ENCODE measurements around the gene MAP3K12.
A peak's percentile ranks its signal among the peaks of the same experiment; 100 is the strongest.

MAP3K12 gene

DNA sequence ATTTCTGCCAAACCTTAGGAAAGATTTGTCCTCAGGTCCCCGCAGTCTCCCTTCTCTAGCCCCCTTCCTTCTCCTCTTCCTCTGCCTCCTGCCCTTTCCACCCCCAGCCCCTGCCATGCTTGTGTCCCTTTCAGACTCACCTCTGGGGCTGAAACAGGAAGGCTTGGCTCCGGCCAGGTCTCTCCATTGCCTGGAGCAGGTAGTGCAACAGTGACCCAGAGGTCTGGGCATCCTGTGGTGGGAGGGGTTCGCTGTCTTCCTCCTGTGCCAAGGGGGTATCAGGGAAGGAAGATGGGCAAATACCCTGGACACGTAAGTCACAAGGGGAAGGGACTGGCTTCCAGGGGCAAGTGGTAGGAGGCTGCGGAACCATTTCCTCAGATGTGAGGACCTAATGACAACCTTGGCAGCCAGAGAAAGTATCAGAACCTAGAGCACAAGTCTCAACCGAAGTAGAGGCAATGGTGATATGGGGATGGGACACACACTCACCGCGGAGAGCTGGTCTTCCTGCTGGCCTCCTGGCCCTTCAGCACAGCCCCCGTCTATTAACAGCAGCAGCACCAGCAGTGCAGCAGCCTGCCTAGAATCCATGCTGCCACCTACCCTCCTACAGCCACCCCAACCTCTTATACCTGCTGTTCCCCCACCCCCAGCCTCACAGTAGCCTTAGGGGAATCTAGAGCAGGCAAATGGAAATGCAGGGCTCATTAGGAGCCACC, 7.8 kb upstream of the MAP3K12 start, which contains the start of gene NPFF:
TSS of gene NPFF (minus strand) at position 604 of the 722 bp plus-strand sequence. CDS start at position 594, 10 bp downstream.
- no peak for DNase-seq

DNA sequence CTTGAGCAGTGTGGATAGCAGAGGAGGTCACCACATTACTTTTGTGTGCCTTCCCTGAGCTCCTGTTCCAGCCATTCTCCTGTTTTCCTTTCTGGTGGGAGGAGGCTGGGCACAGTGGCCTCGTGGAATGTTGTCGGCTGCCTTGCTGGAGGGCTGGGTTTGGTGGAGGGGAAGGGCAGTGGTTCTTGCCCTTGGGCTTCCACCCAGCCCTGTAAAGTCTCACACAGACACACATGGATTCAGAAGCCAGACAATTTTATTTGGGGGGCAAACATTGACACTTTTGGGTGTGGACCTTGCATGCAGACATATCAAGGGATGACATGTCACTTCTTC, 7.2 kb upstream of the MAP3K12 start:
- no peak for DNase-seq

DNA sequence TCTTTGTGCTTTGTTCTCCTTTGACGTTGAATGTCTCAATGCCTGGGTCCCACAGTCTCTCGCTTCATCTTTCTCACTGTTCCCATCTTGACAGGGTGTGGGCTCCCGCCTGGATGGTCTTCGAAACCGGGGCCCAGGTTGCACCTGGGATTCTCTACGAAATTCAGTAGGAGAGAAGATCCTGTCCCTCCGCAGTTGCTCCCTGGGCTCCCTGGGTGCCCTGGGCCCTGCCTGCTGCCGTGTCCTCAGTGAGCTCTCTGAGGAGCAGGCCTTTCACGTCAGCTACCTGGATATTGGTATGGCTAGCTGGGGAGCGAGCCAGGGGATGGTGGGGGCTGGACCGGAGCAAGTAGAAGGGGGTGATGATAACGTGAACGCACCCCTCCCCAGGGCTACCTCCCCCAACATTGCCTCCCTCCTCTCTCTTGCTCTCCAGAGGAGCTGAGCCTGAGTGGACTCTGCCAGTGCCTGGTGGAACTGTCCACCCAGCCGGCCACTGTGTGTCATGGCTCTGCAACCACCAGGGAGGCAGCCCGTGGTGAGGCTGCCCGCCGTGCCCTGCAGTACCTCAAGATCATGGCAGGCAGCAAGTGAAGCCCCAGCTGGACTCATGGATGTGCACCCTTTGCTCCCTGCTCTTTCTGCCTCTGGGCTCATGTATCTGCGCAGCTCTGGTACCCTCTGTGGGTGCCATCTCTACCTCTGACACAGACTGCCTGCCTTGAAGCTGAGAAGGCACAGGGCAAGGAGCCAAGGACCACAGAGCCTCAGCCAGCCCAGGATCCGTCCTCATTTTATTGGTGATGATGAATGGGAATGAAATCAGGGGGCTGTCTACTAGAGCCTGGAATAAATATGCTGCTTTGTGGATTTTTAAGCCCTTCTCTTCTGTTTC, 6.5 kb upstream of the MAP3K12 start:
- DNase-seq, result no peak

DNA sequence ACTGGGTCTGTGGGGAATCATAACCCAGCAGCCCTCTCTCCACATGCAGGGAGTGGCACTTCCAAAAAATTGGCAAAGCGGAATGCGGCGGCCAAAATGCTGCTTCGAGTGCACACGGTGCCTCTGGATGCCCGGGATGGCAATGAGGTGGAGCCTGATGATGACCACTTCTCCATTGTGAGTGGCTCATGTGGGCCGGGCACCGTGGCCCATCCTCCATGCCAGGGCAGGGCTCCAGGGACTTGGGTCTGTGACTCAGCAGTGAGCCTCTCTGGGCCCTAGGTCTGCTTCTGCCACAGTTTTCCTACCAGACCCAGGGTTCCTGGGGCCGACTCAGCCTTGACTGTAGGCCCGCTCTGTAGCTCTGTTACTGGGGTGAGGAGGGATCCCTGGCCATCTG, 5.8 kb upstream of the MAP3K12 start:
- peak; percentile 44 to 66 (median 54) for DNase-seq

DNA sequence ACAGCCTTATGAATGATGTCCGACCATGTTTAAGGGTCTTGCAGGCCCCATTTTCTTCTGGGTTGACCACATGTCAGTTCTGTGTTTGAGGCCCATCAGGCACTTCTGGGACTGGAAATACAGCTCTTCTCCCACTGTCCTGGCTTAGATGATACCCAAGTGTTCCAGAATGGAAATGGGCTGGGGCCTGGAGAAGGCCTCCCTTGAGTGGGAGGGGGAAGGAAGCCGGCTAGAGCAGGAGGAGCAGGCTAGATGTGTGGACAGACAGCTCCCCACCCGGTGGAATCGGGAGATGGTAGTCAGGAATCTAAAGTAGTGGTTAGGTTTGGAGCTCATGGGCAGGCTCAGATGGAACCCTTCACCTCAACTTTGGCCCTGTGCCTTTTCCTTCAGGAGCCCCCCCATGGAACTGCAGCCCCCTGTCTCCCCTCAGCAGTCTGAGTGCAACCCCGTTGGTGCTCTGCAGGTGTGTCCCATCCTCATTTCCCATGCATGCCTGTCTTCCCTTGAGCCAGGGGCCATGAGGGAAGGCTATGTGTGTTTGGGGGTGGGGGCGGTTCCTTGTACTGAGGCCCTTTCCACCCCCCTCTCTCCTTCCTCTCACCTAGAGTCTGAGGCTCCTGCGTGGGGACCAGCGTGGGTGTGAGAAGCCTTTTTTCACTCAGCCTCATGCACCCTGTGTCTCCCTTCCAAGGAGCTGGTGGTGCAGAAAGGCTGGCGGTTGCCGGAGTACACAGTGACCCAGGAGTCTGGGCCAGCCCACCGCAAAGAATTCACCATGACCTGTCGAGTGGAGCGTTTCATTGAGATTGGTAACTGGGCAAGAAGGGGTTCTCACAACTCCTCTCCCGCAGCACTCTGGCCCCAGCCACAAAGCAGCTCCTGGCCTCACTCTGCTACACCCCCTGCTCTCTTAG, 5.0 kb upstream of the MAP3K12 start:
- DNase-seq, result no peak

DNA sequence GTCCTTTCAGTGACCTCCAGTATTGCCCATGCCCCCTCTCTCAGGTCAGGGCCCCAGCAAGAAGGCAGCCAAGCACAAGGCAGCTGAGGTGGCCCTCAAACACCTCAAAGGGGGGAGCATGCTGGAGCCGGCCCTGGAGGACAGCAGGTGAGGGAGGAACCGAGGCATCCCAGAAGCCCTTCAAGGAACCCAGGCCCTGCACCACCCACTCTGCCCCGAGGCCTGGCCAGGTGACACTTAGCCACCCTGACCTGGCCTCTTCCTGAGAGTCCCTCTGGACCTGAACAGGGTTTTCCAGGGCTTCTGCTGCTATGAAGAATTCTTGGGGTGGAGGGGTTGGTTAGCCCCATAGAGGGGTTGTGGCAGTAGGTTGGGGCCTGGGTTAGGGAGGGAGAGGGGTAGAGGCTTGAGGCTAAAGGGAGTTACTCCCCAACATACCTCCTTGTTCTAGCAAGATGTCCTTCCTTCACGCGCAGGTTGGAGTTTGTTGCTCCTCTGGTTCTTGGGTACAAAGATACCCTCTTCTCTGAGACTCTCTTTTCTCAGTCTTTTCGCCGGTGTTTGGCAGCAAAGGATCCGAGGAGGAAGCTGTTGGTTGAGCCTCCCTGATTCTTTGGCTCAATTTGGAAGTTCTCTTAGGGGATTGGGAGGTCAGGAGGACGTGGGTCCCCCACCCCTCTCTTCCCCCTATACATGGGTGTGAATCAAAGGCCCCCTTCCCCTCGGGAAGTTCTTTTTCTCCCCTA, 3.9 kb upstream of the MAP3K12 start:
- no peak for DNase-seq

DNA sequence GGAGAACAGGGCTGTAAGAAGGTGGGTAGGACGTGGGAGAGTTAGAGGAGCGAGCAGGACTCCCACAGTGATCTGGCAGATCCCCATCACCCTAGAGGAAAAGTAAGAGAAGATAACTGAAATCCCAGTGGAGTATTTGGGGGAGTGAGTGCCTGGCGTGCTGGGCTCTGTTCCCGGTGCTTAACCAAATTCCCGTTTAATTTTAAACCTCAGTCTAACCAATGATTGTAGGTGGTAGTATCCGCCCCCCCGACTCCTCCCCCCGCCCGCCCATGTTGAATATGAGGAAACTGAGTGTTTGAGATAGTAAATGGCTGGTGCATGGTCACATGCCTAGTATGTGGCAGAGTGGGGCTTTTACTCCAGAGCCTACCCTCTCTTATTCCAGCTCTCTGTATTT, 3.1 kb upstream of the MAP3K12 start:
- peak in 1 of 3 donors; percentile 23 for DNase-seq

DNA sequence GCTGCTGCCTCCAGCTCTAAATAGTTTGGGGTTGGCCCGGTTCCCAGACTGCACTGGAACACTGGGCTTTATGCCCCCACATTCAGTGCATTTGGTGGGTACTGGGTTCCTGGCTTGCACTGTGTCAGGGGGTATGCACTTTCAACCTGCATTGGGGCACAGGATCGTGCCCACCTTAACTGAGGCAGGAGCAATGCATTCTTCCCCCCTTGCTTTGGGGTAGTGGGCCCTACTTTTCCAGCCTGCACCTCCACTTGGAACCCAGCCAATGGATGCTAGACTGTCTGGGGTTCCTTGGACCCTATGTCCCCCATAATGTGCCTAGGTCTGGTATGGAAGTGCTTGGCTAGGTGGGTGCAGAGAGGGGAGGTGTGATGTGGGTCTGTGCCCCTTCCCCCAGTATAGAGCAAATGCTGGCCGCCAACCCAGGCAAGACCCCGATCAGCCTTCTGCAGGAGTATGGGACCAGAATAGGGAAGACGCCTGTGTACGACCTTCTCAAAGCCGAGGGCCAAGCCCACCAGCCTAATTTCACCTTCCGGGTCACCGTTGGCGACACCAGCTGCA, 2.4 kb upstream of the MAP3K12 start:
- DNase-seq, result no peak

DNA sequence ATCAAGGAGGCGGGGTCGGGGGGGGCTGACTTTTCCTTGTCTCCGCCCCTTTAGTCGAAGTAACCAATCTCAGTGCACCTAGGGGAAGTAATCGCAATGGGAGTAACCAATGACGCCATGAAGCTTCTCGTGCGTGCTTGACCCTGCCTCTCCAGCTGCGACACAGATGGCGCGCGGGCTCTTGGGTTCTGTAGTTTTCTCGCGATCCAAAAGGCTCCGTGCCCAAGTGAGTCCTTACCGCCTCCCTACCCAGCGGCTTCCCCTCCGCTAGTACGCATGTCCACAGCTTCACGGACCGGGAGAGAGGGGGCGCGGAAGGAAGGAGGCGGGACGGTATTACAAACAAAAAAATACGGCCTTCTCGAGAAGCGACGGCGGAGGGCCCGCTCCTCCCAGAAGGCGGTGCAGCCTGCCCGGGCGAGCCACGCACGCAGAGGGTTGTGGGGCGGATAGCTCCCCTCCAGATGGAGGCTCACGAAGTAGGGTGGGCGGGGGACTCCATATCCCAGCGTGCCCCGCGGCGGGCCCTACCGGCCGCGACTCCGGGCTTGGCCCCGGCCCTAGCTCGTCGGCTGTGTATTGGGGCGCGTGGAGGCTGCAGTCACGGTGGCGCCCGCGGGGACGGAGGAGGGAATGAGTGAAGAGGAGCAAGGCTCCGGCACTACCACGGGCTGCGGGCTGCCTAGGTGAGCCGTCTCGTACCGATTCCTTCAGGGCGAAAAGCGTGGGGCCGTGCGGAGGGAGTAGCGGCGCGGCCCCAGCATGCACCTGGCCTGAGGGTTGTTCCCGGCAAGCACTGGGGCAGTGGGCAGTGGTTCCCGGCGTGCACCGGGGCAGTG, 1.7 kb upstream of the MAP3K12 start, which contains the start of gene TARBP2:
TSS of gene TARBP2 (plus strand) at position 508 of the 839 bp plus-strand sequence. CDS start at position 634, 126 bp downstream.
- peak; percentile 98 to 100 (median 99) for DNase-seq

DNA sequence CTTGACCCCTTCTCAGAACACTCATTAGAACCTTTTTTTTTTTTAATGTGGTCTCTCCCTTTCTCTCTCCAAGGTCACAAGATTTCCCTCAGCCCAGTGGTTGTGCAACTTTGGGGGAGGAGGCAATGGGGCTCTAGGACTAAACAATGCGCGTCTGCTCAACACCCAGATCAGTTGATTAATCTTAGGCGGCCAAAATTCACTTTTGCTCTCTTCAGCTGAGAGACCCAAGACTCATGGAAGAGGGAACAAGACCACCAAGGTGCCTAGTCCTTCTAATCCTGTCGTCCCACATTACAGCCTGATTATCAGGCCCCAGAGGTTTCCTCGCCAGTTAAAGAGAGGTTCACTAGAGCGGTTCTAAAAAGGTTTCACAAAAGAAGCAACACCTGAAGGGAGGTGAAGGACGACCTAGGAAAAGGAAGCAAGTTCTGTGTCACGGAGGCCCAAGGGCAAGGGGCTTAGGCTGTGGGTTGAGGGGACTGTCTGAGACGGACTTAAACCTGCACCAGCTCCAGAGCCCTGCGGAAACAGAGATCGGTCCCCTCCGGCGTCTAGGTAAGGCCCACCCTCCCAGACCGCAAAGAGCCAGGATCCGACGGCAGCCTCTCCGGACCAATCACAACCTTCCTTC, 1.0 kb upstream of the MAP3K12 start:
- peak; percentile 77 to 81 (median 80) for DNase-seq

DNA sequence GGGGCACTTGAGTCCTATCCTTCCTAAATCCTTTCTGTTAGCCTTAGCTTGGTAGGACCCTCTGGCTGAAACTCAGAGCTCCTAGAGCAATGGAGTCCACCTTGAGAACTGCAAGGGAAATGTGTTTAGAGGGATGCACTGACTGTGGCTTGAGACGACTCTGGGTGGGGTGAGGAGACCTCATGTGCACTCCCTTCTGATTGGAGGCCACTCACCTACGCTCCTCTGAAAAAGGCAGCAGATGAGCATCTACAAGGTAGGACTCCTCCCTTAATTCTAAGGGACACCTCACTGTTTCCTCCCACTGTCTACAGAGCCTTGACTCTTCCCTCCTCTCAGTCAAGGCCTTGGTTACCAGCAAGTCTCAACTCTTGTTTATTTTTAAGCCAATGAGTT, 1.0 kb downstream of the MAP3K12 start:
- DNase-seq, result no peak

DNA sequence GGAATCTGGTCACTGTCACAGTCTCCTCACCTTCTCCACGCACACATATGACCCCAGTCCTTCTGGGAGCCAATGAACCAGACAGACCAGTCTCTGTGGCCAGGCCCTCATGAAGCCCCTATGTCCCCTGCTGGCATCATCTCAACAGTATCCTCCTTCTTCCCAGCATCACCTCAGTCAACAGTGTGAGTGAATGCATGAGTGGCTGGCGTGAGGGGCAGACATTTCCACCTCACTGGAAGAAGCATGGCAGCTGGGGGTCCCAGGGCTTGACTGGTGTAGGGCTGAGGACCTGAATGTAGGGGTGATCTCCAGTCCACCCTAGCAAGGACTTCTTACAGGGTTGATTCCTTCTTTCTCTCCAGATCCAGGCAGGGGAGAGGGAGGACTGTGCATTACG, 1.8 kb downstream of the MAP3K12 start:
- DNase-seq, result no peak

DNA sequence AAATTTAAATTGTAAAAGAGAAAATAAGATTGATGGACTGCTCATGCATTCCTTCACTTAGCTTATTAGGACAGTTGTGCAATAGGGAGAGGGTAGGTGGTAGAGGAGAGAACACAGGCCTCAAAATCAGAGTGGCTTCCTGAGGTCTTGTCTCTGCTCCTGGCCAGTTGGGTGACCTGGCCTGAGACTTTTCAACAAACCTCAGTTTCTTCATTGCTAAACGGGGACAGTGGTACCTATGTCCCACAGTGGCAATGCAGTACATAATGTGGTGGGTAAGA, 2.6 kb downstream of the MAP3K12 start:
- DNase-seq, result no peak

DNA sequence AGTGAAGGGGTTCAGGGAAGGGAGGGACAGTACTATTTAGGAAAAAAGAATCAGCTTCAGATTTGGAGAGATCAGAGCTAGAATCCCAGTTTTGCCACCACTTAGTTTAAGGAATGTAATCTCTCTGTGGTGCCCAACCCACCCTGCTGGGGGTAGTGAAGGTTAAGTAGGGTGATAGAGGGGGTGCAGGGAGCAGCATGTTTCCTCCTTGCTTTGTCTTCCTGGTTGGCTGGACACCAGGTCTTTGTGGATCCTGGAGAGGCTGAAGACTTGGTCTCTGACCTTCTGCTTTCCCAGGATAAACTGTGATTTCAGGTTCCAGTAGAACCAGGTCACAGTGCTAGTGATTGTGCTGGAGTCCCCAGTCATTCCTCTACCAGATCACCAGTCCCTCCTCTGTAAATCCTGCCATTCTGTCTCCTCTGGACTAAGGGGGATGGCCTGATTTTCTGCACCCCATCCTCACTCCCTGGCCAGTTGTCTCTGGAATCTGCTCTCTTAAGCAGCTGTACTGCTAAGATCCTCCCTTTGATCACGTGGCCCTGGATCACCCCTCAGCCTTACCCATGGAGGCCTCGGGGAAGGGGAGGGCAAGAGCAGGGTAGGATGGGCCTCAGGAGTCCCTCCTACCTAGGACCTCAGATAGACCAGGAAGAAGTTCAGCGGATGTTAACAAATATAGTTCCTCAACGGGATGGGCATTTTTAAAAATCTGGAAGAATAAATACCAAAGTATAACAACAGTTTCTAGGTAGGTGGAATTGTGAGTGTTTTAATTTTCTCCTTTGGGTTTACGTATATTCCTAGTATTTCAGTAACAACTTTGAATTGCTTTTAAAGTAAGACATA, 3.1 kb downstream of the MAP3K12 start:
- DNase-seq, result peak; percentile 55 to 70 (median 59)

DNA sequence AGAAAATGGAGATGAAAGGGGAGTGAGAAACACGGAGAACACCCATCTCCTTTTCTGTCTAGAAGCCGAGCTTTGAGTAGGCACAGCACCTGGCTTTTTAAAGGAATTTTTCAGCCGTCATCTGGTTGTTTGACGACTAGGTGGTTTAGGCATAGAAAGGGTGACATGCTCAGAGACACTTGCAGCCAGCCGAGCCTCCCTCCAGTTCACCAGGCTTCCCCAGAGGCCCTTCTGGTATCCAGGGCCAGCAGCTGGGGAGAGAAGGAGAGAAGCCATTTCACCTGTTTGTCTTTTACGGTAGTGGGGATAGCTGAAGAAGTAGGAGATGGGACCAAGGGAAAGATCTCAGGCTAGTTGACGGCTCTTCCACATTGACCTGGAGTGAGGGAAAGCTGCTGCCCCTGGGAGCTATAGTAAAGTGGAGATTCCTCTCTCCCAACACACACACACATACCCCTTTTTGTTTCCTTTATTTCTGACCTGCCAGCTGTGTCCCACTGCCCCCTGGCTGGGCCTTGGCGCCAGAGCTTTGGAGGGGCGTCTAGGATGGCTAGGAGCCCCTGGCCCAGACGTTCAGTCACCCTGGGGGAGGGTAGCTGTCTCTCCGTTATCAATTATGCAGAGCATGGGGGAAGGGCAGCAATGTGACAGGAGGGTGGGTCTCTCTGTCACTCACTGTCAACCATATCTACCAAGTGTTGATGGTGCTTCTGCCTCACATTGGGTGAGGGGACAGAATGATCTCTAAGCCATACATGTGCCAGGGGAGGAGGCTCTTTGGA, 5.5 kb downstream of the MAP3K12 start:
- no peak for DNase-seq

DNA sequence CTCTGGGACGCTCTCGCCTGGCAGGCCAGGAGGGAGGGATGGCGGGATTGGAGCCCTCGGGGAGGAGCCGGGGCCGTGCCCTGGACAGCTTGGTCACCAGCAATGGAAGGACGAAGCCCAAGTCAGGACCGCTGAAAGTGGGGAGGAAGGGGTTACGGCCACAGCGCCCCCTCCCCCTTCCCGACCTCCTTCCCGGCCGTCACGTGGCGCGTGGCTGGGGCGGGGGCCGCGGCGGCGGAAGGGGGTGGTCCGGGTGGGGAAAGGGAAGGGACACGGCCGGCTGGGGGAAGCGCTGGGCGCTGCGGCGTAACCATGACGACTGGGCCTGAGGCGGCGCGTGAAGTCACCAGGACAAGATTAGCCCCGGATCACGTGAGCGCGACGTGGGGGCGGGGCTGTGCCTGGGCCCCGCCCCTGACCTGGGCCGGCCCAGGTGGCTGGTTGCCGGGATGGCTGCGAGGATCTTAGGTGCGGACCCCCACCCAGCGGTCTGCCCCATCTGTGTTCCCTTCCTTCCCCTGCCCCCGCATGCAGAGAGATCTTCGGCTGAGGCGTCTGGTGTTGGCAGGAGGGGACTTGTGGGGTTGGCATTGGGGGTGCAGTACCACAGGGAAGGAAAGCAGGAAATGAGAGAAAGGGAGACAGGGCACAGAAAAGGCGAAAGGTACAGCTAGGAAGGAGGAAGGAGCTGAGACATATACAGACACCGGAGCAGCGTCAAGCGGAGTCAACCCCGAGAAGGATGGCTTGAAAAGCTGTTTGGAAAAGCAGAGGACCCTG, 6.2 kb downstream of the MAP3K12 start:
- DNase-seq, result peak; percentile 86 to 94 (median 88)

DNA sequence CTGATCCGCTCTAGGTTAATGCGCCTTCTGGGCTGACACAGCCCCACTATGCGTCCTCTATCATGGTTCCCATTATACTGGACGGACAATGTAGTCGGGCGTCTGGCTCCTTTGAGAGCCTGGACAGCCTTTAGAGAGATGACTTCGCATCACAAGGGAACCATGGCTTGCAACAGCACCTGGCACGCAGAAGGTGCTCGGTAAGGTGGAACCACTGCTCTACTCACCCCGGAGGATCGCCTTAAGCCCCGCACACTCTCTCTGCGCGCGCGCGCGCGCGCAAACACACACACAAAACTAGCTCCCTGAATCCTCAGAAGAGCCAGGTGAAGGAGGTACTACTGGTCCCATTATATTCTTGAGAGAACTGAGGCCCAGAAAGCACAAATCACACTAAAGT, 7.1 kb downstream of the MAP3K12 start:
- no peak for DNase-seq

Data from suppressor macrophage treated with lipopolysaccharide for 1 hour (primary cell).